Measurements from ENCODE around the gene ZNF536. TPM values are rescaled to one million over a fixed set of nuclear protein-coding genes. Genes with fewer than 3 reads are reported as not detected.

The ZNF536 gene
- total and polyA plus RNA-seq, 2 of the 4 experiments (the other 2 are of a cell fraction): not detected

- no peak overlapping the region for H3K56ac ChIP-seq (ENCODE audit: extremely low read depth, insufficient read depth, low read length)
- POLR2A ChIA-PET (ENCODE audit: unreplicated experiment): no interaction called here
- no peak overlapping the region for H3K4ac ChIP-seq (ENCODE audit: low read depth, low read length)
- intact Hi-C loops (cut with micrococcal nuclease): no loop called here
- H2BK5ac ChIP-seq (ENCODE audit: low read depth, low read length, poor library complexity, severe bottlenecking): no peak overlapping the region
- no peaks in the 10 kb centered on the region for H3K27me3 ChIP-seq (ENCODE audit: control insufficient read depth, insufficient read depth, low read length)
- no peaks in the 10 kb centered on the region for H3K79me1 ChIP-seq (ENCODE audit: low read depth in 1 of 2, low read length in 2 of 2)
- peaks cover 19% of the 10 kb centered on the region; the same call in 1 of the 2 replicates for H3K9me3 ChIP-seq (ENCODE audit: control insufficient read depth, insufficient read depth, low read length)
- H3K4me2 ChIP-seq (ENCODE audit: low read depth, low read length): no peak overlapping the region
- no peaks in the 10 kb centered on the region for H4K20me1 ChIP-seq (ENCODE audit: insufficient read depth, low read length)
- no peak overlapping the region for H3K27ac ChIP-seq (ENCODE audit: insufficient read depth, low read length)
- dilution Hi-C loops (cut with HindIII; ENCODE audit: low sequenced_read_pairs, unreplicated experiment): no loop called here
- CTCF ChIA-PET: no interaction called here
- WGBS, 2 experiments (ENCODE audit: extremely low coverage in 2 of 2, insufficient read length in 1 of 2): no CpG with 5 or more reads among the region's 15 CpGs
- no peak overlapping the region for H3K14ac ChIP-seq (replicated peaks; ENCODE audit: low read depth, low read length)
- in situ Hi-C loops (cut with MboI; ENCODE audit: low sequenced_read_pairs): no loop called here
- H3K9me1 ChIP-seq (ENCODE audit: insufficient read depth, low read length): no peaks in the 10 kb centered on the region
- H4K8ac ChIP-seq (ENCODE audit: low read depth in 2 of 2, low read length in 2 of 2): no peak overlapping the region
- no peak overlapping the region for H3K23ac ChIP-seq (ENCODE audit: low read depth, low read length)
- H2BK20ac ChIP-seq (ENCODE audit: low read depth, low read length): no peak overlapping the region
- no peak overlapping the region for H2AK9ac ChIP-seq (replicated peaks; ENCODE audit: low read depth, low read length, poor library complexity)
- no peak overlapping the region for H2BK120ac ChIP-seq (ENCODE audit: low read depth, low read length)
- H3K4me1 ChIP-seq (ENCODE audit: control insufficient read depth, insufficient read depth, low read length): no peaks in the 10 kb centered on the region
- no peak overlapping the region for H2BK15ac ChIP-seq (ENCODE audit: low read depth, low read length)
- no peak overlapping the region for H4K5ac ChIP-seq (ENCODE audit: low read depth, low read length)
- no peak overlapping the region for H2AK5ac ChIP-seq (ENCODE audit: low read depth, low read length)
- H3K36me3 ChIP-seq (ENCODE audit: control insufficient read depth, insufficient read depth, low read length): no peaks in the 10 kb centered on the region
- ATAC-seq (ENCODE audit: low read depth) (no peak), DNase-seq (no peak)
- H4K91ac ChIP-seq (ENCODE audit: insufficient read depth, low read depth, low read length): no peak overlapping the region
- H3K18ac ChIP-seq (ENCODE audit: low read depth, low read length): no peak overlapping the region
- H3K9ac ChIP-seq (ENCODE audit: low read depth, low read length): no peak overlapping the region
- no peak overlapping the region for H2AFZ ChIP-seq (replicated peaks; ENCODE audit: low read length, poor library complexity)
- TF ChIP-seq RCOR1 (IDR thresholded peaks at IDR 0.05; ENCODE audit: insufficient replicate concordance, low read length): no peak
- TF ChIP-seq, protein P1, sequence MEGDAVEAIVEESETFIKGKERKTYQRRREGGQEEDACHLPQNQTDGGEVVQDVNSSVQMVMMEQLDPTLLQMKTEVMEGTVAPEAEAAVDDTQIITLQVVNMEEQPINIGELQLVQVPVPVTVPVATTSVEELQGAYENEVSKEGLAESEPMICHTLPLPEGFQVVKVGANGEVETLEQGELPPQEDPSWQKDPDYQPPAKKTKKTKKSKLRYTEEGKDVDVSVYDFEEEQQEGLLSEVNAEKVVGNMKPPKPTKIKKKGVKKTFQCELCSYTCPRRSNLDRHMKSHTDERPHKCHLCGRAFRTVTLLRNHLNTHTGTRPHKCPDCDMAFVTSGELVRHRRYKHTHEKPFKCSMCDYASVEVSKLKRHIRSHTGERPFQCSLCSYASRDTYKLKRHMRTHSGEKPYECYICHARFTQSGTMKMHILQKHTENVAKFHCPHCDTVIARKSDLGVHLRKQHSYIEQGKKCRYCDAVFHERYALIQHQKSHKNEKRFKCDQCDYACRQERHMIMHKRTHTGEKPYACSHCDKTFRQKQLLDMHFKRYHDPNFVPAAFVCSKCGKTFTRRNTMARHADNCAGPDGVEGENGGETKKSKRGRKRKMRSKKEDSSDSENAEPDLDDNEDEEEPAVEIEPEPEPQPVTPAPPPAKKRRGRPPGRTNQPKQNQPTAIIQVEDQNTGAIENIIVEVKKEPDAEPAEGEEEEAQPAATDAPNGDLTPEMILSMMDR (conservative IDR thresholded peaks at IDR 0.05; ENCODE audit: low read depth, low read length): no peak
- no peak for TF ChIP-seq MAFK (IDR thresholded peaks at IDR 0.05; ENCODE audit: low read depth, low read length)
- TF ChIP-seq, protein P2, sequence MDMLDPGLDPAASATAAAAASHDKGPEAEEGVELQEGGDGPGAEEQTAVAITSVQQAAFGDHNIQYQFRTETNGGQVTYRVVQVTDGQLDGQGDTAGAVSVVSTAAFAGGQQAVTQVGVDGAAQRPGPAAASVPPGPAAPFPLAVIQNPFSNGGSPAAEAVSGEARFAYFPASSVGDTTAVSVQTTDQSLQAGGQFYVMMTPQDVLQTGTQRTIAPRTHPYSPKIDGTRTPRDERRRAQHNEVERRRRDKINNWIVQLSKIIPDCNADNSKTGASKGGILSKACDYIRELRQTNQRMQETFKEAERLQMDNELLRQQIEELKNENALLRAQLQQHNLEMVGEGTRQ (IDR thresholded peaks at IDR 0.05; ENCODE audit: low read depth, low read length): no peak
- TF ChIP-seq, protein P3, sequence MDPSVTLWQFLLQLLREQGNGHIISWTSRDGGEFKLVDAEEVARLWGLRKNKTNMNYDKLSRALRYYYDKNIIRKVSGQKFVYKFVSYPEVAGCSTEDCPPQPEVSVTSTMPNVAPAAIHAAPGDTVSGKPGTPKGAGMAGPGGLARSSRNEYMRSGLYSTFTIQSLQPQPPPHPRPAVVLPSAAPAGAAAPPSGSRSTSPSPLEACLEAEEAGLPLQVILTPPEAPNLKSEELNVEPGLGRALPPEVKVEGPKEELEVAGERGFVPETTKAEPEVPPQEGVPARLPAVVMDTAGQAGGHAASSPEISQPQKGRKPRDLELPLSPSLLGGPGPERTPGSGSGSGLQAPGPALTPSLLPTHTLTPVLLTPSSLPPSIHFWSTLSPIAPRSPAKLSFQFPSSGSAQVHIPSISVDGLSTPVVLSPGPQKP (IDR thresholded peaks at IDR 0.05; ENCODE audit: borderline replicate concordance, low read depth, low read length): no peak
- TF ChIP-seq BHLHE40 (IDR thresholded peaks at IDR 0.05; ENCODE audit: low read depth, low read length): no peak
- TF ChIP-seq NFE2L2 (IDR thresholded peaks at IDR 0.05; ENCODE audit: low read depth, low read length): no peak
- H3K4me3 ChIP-seq (ENCODE audit: insufficient read depth, low read depth, low read length): no peak overlapping the region
- BruUV-seq (replicated peaks): no TSS peak
These were observed 30.4 kb downstream of the ZNF536 start for GRCh38 chr19:30402436-30403202.

Measured in IMR-90 (cell line).